H7 (cell line): ENCODE results near the gene HS2ST1. TPM values are rescaled to one million over a fixed set of nuclear protein-coding genes. Genes with fewer than 3 reads are reported as not detected.

Source experiments
- DNase-seq: peaks from one replicate; pipeline ENCODE4 v3.0.0; 2012
- H3K27me3 ChIP-seq: 2 replicates; pipeline ENCODE4 v1.6.0; 2011; ENCODE audit warnings: mild to moderate bottlenecking, low read length; ENCODE audit not compliant: control insufficient read depth, insufficient read depth
- H3K36me3 ChIP-seq: replicated peaks from 2 replicates; pipeline ENCODE4 v1.5.1; 2011; ENCODE audit warnings: low read length; ENCODE audit not compliant: control insufficient read depth, insufficient read depth
- H3K4me3 ChIP-seq: 2 replicates; pipeline ENCODE4 v1.5.1; 2011; ENCODE audit warnings: low read depth, mild to moderate bottlenecking, control low read depth, low read length, moderate library complexity; ENCODE audit not compliant: insufficient read depth
- total RNA-seq: library from RNA; depleted of rRNA; stranded (reverse); fragments of >200 nt; shearing (Covaris generic); gene quantifications from 2 replicates; pipeline ENCODE4 v1.2.3, GENCODE V29; 2014

HS2ST1 gene
- total RNA-seq, 1 experiment from 2014 or later: 25.8 TPM

DNA sequence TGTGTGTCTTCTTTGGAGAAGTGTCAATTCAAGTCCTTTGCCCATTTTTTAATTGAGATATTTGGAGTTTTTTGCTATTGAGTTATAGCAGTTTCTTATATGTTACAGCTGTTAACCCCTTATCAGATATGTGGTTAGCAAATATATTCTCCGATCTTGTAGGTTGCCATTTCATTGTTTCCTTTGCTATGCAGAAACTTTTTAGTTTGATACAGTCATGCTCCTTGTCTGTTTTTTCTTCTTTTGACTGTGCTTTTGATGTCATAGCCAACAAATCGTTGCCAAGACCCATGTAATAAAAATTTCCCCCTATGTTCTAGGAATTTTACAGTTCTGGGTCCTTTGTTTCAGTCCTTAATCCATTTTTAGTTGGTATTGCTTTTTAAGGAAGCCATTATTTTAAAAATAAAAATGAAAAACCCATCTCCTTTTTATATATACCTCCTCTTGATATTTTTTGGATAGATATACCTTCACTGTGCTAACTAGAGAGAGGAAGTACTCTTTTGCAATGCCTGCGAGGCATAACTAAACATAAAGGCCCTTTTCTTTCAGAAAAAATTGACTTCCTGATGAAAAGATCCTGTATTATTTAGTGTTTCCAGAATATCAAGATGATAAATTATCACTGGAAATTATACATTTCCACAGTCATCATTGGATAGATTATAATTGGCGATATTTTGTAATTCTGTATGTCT is 127.8 kb downstream of the HS2ST1 start:
- Histone ChIP-seq H3K4me3 (no peak overlapping the region), H3K27me3 (no peaks in the 10 kb centered on the region), H3K36me3 (no peaks in the 10 kb centered on the region)
- DNase-seq: no peak

DNA sequence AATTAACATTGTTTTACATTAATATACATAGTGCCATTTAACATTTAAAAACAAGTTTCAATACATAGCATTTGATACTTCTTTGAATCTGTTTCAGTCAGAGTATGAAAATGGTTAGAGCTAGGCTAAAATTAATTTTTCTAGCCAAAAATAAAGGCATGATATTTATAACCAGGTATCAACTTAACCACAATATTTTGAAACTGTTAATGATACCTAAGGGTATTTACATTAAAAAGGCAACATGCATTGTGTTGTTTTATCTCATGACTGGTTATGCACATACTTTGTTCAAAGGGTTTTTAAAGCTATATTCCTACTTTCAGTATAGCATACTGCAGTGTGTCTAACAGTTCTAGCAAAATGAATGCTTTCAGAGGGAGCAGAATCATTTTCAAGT is 130.0 kb downstream of the HS2ST1 start:
- H3K4me3 ChIP-seq: no peak overlapping the region
- no peaks in the 10 kb centered on the region for H3K27me3 ChIP-seq
- DNase-seq: no peak
- H3K36me3 ChIP-seq: no peaks in the 10 kb centered on the region

- H3K36me3 ChIP-seq: no peaks in the 10 kb centered on the region
- H3K27me3 ChIP-seq: no peaks in the 10 kb centered on the region
- H3K4me3 ChIP-seq: no peak overlapping the region
- no peak for DNase-seq
Observed at GRCh38 chr1:87044840-87045239, 130.4 kb downstream of the HS2ST1 start.

GRCh38 chr1:87045761-87046304 is 131.4 kb downstream of the HS2ST1 start:
- H3K36me3 ChIP-seq: no peaks in the 10 kb centered on the region
- H3K4me3 ChIP-seq: no peak overlapping the region
- no peak for DNase-seq

DNA sequence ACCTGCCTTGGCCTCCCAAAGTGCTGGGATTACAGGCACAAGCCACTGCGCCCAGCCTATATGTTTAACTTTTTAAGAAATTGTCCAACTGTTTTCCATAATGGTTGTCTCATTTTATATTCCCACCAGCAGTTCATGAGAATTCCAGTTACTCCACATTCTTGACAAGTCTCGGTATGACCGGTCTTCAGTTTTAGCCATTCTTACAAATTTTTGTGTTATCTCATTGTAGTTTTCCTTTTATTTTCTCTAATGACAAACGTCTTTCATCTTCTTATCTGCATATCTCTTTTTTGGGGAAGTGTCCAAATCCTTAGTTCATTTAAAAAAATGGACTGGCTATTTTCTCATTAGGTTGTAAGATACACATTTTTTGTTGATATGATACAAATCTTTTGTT is 132.5 kb downstream of the HS2ST1 start:
- H3K4me3 ChIP-seq: no peak overlapping the region
- H3K36me3 ChIP-seq: no peaks in the 10 kb centered on the region
- DNase-seq: no peak
- no peaks in the 10 kb centered on the region for H3K27me3 ChIP-seq

More at GRCh38 chr1:87045761-87046304, 131.4 kb downstream of the HS2ST1 start:
- no peaks in the 10 kb centered on the region for H3K27me3 ChIP-seq

DNA sequence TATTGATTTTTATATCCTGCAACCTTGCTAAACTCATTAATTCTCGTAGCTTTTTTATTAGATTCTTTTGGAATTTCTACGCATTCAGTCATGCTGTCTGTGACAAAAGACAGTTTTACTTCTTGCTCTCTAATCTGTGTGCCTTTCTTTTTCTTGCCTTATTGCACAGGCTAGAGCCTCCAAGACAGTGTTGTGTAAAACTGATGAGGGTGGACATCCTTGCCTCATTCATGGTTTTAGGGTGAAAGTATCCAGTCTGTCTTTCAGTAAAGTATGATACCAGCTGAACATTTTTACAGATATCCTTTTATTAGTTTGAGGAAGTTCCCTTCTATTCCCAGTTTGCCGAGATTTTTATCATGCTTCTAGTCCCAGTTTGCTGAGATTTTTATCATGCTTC is 133.8 kb downstream of the HS2ST1 start:
- no peak for DNase-seq
- Histone ChIP-seq H3K4me3 (no peak overlapping the region), H3K27me3 (no peaks in the 10 kb centered on the region), H3K36me3 (no peaks in the 10 kb centered on the region)

- Histone ChIP-seq H3K27me3 (no peaks in the 10 kb centered on the region), H3K4me3 (no peak overlapping the region), H3K36me3 (no peaks in the 10 kb centered on the region)
- DNase-seq: no peak
Observed at GRCh38 chr1:87051965-87052364, 137.5 kb downstream of the HS2ST1 start.

DNA sequence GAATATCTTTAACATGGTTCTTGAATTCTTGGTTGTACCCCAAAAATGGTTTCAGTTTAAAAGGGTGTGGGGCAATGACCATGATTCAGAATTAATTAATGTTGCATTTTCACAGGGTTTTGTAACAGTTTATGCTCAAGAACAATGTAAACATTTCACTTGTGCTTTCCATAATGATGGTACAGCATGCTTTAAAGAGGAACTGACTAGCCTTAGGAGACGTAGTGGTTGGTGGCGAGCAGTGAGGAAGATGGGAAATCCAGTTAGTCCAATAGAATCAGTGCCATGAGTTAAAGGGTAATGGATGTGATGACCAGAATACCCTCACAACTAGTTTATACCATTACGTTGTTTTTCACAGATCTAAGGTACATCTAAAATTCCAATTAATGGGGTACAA is 138.0 kb downstream of the HS2ST1 start:
- H3K27me3 ChIP-seq: no peaks in the 10 kb centered on the region
- no peak for DNase-seq
- no peaks in the 10 kb centered on the region for H3K36me3 ChIP-seq
- H3K4me3 ChIP-seq: no peak overlapping the region

DNA sequence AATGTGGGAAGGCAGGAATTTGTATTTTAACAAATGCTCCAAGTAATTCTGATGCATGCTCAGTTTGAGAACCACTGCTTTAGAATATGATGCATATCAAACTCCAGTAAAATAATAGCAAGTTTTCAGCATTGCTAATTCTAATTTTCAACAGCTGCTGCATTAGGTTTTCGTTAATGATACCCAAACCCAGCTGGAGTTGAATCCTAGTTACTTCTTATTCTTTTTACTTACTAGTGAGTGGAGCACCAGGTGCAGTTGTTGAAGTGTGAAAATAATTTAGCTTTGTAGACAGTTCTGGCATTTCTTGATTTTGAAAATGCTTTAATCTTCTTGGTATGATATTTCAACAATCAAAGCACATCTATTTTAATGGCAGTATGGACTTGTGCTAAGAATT is 138.5 kb downstream of the HS2ST1 start:
- no peaks in the 10 kb centered on the region for H3K27me3 ChIP-seq
- no peak for DNase-seq
- H3K36me3 ChIP-seq: no peaks in the 10 kb centered on the region
- no peak overlapping the region for H3K4me3 ChIP-seq

DNA sequence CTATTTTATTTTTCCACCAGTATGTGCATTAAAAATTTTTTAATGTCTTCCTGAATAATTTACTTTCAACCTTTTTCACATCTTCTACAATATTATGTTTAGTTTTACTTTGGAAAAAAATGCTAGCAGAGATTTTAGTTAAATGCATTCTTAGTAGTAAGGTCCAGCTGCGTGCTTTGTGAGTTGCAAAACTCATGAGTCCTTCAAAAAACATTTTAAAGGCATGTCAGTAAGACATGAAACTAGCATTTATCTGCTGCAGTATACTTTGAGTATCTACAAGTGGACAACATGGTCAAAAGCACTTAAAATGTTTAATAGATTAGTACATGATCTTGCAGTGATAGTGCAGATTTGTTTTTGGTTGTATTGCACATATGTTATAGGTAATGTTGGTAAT is 139.0 kb downstream of the HS2ST1 start:
- no peak overlapping the region for H3K4me3 ChIP-seq
- no peaks in the 10 kb centered on the region for H3K27me3 ChIP-seq
- no peak for DNase-seq
- H3K36me3 ChIP-seq: no peaks in the 10 kb centered on the region

DNA sequence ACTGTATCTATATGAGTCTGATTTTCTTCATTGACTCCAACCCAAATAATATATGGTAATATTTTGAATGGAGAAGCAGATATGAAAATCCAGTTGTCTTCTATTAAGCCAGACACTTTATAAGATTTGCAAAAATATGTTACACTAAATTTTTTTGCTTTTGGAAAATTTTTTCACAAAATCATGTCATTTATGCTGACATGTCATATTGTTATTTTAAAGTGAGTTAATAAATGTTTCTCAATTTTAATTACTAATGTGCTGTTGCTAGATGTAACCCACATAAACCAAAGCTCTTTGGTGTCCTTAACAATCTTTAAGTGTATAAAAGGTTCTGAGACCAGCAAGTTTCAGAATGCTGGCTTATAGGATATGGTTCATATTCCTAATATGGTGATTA is 142.5 kb downstream of the HS2ST1 start:
- no peaks in the 10 kb centered on the region for H3K27me3 ChIP-seq
- no peak overlapping the region for H3K4me3 ChIP-seq
- H3K36me3 ChIP-seq: no peaks in the 10 kb centered on the region
- no peak for DNase-seq

DNA sequence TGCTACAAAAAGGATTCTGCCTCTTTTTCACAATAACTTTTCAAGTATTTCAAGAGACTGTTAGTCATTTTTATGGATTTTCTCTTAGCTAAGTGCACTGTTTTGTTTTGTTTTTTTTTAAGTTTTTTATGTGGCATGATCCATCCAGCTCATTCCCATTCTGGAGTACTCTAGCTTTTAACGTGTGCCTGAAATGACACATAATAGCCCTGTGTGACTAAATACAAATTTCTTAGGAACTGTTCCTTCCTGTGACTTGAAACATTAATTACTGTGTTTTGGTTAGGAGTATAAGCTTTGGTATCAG is 143.9 kb downstream of the HS2ST1 start:
- Histone ChIP-seq H3K36me3 (no peaks in the 10 kb centered on the region), H3K4me3 (no peak overlapping the region), H3K27me3 (no peaks in the 10 kb centered on the region)
- DNase-seq: no peak

DNA sequence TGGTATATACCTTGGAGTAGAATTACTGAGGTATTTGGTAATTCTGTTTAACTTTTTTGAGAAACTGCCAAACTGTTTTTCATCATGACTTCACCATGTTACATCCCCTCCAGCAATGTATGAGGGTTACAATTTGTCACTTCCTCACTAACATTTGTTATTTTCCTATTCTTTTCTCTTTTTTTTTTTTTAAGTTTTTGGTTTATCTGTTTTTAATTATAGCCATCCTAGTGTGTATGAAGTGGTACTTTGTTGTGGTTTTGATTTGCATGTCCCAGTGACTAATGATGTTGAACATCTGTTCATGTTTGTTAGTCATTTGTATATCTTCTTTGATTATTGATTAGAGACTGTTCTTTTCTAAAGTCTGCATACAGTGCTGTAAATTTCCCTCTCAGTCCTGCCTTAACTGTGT is 147.3 kb downstream of the HS2ST1 start:
- Histone ChIP-seq H3K27me3 (no peaks in the 10 kb centered on the region), H3K4me3 (no peak overlapping the region), H3K36me3 (no peaks in the 10 kb centered on the region)
- DNase-seq: no peak

DNA sequence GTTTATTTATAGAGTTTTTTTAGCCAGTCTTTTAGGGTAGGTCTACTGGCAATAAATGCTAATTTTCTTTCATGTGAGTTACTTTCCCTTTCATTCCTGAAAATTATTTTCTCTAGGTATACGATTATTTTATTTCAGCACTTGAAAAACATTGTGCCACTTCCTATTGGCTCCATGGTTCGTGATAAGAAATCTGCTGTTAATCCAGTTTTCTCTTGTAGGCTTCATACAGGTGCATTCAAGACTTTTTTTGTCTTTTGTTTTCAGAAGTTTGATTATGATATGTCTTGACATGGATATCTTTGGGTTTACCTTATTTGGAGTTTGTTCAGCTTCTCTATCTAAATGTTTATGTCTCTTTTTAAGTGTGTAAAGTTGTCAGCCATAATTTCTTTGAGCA is 148.3 kb downstream of the HS2ST1 start:
- Histone ChIP-seq H3K36me3 (no peaks in the 10 kb centered on the region), H3K4me3 (no peak overlapping the region), H3K27me3 (no peaks in the 10 kb centered on the region)
- no peak for DNase-seq

DNA sequence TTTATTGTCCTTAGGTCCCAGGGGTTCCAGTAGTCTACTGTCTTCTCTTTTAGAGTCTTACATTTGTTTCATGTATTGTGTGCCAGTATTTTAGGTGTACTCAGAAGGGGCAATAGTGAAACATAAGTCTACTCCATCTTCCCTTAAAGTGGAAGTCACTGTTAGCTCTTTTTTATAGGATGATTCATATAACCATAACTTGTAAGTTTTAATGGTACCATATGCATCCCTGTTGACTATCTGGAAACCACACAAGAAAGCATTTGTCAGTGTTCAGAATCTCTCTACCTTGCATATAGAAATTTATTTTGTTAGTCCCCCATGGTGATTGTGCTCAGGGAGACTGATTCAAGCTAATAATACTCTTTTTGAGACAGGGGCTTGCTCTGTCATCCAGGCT is 149.9 kb downstream of the HS2ST1 start:
- no peaks in the 10 kb centered on the region for H3K27me3 ChIP-seq
- H3K4me3 ChIP-seq: no peak overlapping the region
- no peak for DNase-seq
- H3K36me3 ChIP-seq: no peaks in the 10 kb centered on the region

GRCh38 chr1:87064986-87065385 is 150.6 kb downstream of the HS2ST1 start:
- no peaks in the 10 kb centered on the region for H3K36me3 ChIP-seq
- DNase-seq: no peak
- H3K4me3 ChIP-seq: no peak overlapping the region
- H3K27me3 ChIP-seq: no peaks in the 10 kb centered on the region
